GM23338 (cell line): ENCODE results near the gene SLC39A10.

Source experiments
- CREB1 ChIP-seq: fragments of 250-450 bp; sonication (Bioruptor Pico); IDR thresholded peaks from 2 replicates; pipeline ENCODE4 v1.5.0; 2020; ENCODE audit warnings: low read depth, mild to moderate bottlenecking, moderate library complexity
- CTCF ChIP-seq, 2 experiments: fragments of 200-600 bp in 1 of 2; sonication (generic) in 1 of 2; conservative IDR thresholded peaks; 2 replicates each; pipeline versions ENCODE4 v1.5.1 to v1.6.1; 2016 to 2017; ENCODE audit warnings: antibody characterized with exemption in 2 of 2, low read depth in 2 of 2, mild to moderate bottlenecking in 2 of 2, moderate library complexity in 1 of 2
- ETS1 ChIP-seq: IDR thresholded peaks from 2 replicates; pipeline ENCODE4 v1.6.1; 2016; ENCODE audit warnings: antibody characterized with exemption
- EZH2 ChIP-seq: fragments of 200-600 bp; sonication (generic); IDR thresholded peaks from one replicate; pipeline ENCODE4 v1.8.0; 2017; ENCODE audit warnings: antibody characterized with exemption, mild to moderate bottlenecking, low read depth; ENCODE audit not compliant: unreplicated experiment
- EZH2phosphoT487 ChIP-seq: fragments of 200-600 bp; sonication (generic); IDR thresholded peaks from one replicate; pipeline ENCODE4 v1.8.1; 2018; ENCODE audit warnings: antibody characterized with exemption; ENCODE audit not compliant: unreplicated experiment
- JUNB ChIP-seq: IDR thresholded peaks from one replicate; pipeline ENCODE4 v1.6.1; 2016; ENCODE audit warnings: antibody characterized with exemption; ENCODE audit not compliant: unreplicated experiment
- NANOG ChIP-seq: IDR thresholded peaks from 2 replicates; pipeline ENCODE4 v1.6.1; 2016; ENCODE audit warnings: antibody characterized with exemption, borderline replicate concordance
- POLR2AphosphoS5 ChIP-seq: IDR thresholded peaks from 2 replicates; pipeline ENCODE4 v1.6.1; 2016; ENCODE audit warnings: antibody characterized with exemption, low read depth
- REST ChIP-seq: IDR thresholded peaks from one replicate; pipeline ENCODE4 v1.6.1; 2018; ENCODE audit warnings: antibody characterized with exemption; ENCODE audit not compliant: unreplicated experiment
- STAT1 ChIP-seq: IDR thresholded peaks from one replicate; pipeline ENCODE4 v1.6.1; 2016; ENCODE audit warnings: antibody characterized with exemption; ENCODE audit not compliant: unreplicated experiment
- ZNF114 ChIP-seq: fragments of 250-450 bp; sonication (Bioruptor Pico); IDR thresholded peaks from 2 replicates; pipeline ENCODE4 v1.5.0; 2020; ENCODE audit warnings: mild to moderate bottlenecking, moderate library complexity
- ZNF331 ChIP-seq: fragments of 250-450 bp; sonication (Bioruptor Pico); IDR thresholded peaks from 2 replicates; pipeline ENCODE4 v1.5.0; 2020; ENCODE audit warnings: low read depth, mild to moderate bottlenecking, moderate library complexity
- ZNF462 ChIP-seq: fragments of 250-450 bp; sonication (Bioruptor Pico); IDR thresholded peaks from 2 replicates; pipeline ENCODE4 v1.5.0; 2020; ENCODE audit warnings: mild to moderate bottlenecking, moderate library complexity

- TF ChIP-seq CTCF (conservative IDR thresholded peaks at IDR 0.05; ENCODE audit: low read depth in 2 of 2) (no peak), POLR2AphosphoS5 (no peak), ETS1 (no peak), REST (no peak), EZH2 (no peak), CREB1 (CRISPR knock-in tag) (no peak), STAT1 (no peak), ZNF114 (CRISPR knock-in tag) (no peak), JUNB (no peak), EZH2phosphoT487 (no peak), NANOG (no peak), ZNF331 (no peak), ZNF462 (CRISPR knock-in tag) (no peak)
Observed at GRCh38 chr2:195648787-195649186, 8.2 kb upstream of the SLC39A10 start.
